OCI-LY7 (cell line): Measurements from ENCODE around the gene ASIC3. TPM values are rescaled to one million over a fixed set of nuclear protein-coding genes. Genes with fewer than 3 reads are reported as not detected.

Experiments used
- Bru-seq: library from RNA; stranded (reverse); fragments of 400-500 nt; gene quantifications from one replicate; lab custom pipeline; 2021; lab: Mats Ljungman, UMichigan
- BruChase-seq, 2 experiments: library from RNA; stranded (reverse); fragments of 400-500 nt; gene quantifications; one replicate each; lab custom pipeline; 2021; lab: Mats Ljungman, UMichigan
- BruUV-seq: library from RNA; stranded (reverse); fragments of 400-500 nt; replicated peaks from 2 replicates; lab custom pipeline; 2021; lab: Mats Ljungman, UMichigan
- CTCF ChIA-PET: fragments of 300-600 bp; sonication (Branson Sonifier 250); formaldehyde crosslinking; loops from one replicate; lab custom pipeline; 2022; ENCODE audit warnings: antibody characterized with exemption; ENCODE audit not compliant: unreplicated experiment; lab: Charles Lee
- POLR2A ChIA-PET: fragments of 300-600 bp; sonication (Branson Sonifier 250); formaldehyde crosslinking; loops from one replicate; lab custom pipeline; 2022; ENCODE audit warnings: antibody characterized with exemption; lab: Charles Lee
- DNase-seq: peaks from one replicate; pipeline ENCODE4 v3.0.0-alpha.2; 2015; ENCODE audit warnings: low spot score
- H2AFZ ChIP-seq: fragments of 200-600 bp; sonication (generic), shearing (Covaris generic); 2 replicates; pipeline ENCODE4 v1.6.1; 2014; ENCODE audit warnings: mild to moderate bottlenecking, antibody characterized with exemption, low read length, moderate library complexity
- H3K27ac ChIP-seq: fragments of 200-600 bp; sonication (generic); 2 replicates; pipeline ENCODE4 v1.5.1; 2014; ENCODE audit warnings: mixed run types, low read depth, mild to moderate bottlenecking, moderate library complexity, low read length, inconsistent platforms; ENCODE audit not compliant: poor library complexity, severe bottlenecking
- H3K36me3 ChIP-seq: fragments of 200-600 bp; sonication (generic); 2 replicates; pipeline ENCODE4 v1.6.1; 2014; ENCODE audit warnings: mild to moderate bottlenecking, antibody characterized with exemption, low read length, moderate library complexity, mixed read lengths; ENCODE audit not compliant: insufficient read depth
- H3K4me1 ChIP-seq: fragments of 200-600 bp; sonication (generic); 2 replicates; pipeline ENCODE4 v1.5.1; 2014; ENCODE audit warnings: mild to moderate bottlenecking, low read length; ENCODE audit not compliant: insufficient read depth, poor library complexity, severe bottlenecking
- H3K4me2 ChIP-seq: fragments of 200-600 bp; sonication (generic); 2 replicates; pipeline ENCODE4 v1.6.1; 2014; ENCODE audit warnings: mild to moderate bottlenecking, low read length
- H3K4me3 ChIP-seq: fragments of 200-600 bp; sonication (generic); 2 replicates; pipeline ENCODE4 v1.5.1; 2014; ENCODE audit warnings: mild to moderate bottlenecking, low read depth, low read length; ENCODE audit not compliant: poor library complexity, severe bottlenecking
- H3K79me2 ChIP-seq: fragments of 200-600 bp; sonication (generic); 2 replicates; pipeline ENCODE4 v1.6.1; 2016; ENCODE audit warnings: low read depth, mild to moderate bottlenecking, low read length, moderate library complexity, mixed read lengths; ENCODE audit not compliant: insufficient read depth
- H3K9me2 ChIP-seq: fragments of 200-600 bp; sonication (generic); 2 replicates; pipeline ENCODE4 v1.6.1; 2016; ENCODE audit warnings: mild to moderate bottlenecking, low read length, mixed read lengths; ENCODE audit not compliant: insufficient read depth
- H3K9me3 ChIP-seq: fragments of 200-600 bp; sonication (generic); 2 replicates; pipeline ENCODE4 v1.6.1; 2014; ENCODE audit warnings: mild to moderate bottlenecking, mixed run types, low read length, mixed read lengths
- H4K20me1 ChIP-seq: fragments of 200-600 bp; sonication (generic); 2 replicates; pipeline ENCODE4 v1.6.1; 2014; ENCODE audit warnings: mild to moderate bottlenecking, antibody characterized with exemption, low read length, moderate library complexity, mixed read lengths; ENCODE audit not compliant: insufficient read depth
- EZH2phosphoT487 ChIP-seq: fragments of 200-600 bp; sonication (generic); IDR thresholded peaks from 2 replicates; pipeline ENCODE4 v1.6.1; 2018; ENCODE audit warnings: low read depth, borderline replicate concordance, mild to moderate bottlenecking, mixed run types, antibody characterized with exemption, low read length, moderate library complexity, mixed read lengths
- intact Hi-C: fragments of 100-400 bp; cut with micrococcal nuclease; formaldehyde crosslinking; loops from one replicate; pipeline ENCODE4 v1.10.0; 2022; ENCODE audit not compliant: unreplicated experiment
- long read RNA-seq: library from polyadenylated mRNA; stranded (forward); transcript quantifications from one replicate; pipeline ENCODE4 v2.0.0, GENCODE V29; 2022
- total RNA-seq, 2 experiments: library from RNA; depleted of rRNA in 1 of 2; stranded (reverse); fragments of >200 nt in 1 of 2; shearing (Covaris generic) in 1 of 2; gene quantifications; 2 replicates each; pipeline ENCODE4 v1.2.3, GENCODE V29; 2014 to 2022
- TF ChIP-seq, protein P1 (sequence below): fragments of 200-600 bp; sonication (generic); conservative IDR thresholded peaks from 2 replicates; pipeline ENCODE4 v1.5.1; 2014; ENCODE audit warnings: mild to moderate bottlenecking, antibody characterized with exemption, low read length, moderate library complexity, mixed read lengths

Gene ASIC3
- total RNA-seq (2014; rRNA removed; shearing (Covaris generic)) (3.3 and 7.9 TPM in 2 replicates), total RNA-seq (2022) (14.8 and 22.3 TPM in 2 replicates), Bru-seq, nascent RNA (percentile 36 among the genes with signal in this experiment), BruChase-seq, experiment 1, labeled RNA remaining after a 6-hour chase (percentile 55 among the genes with signal in this experiment), BruChase-seq, experiment 2, labeled RNA remaining after a 2-hour chase (percentile 49 among the genes with signal in this experiment)
- long read RNA-seq, partial matches to known transcripts, result 3 of 6 reads
- long read RNA-seq, other reads (novel, unspliced or antisense), result 2 of 6 reads

DNA sequence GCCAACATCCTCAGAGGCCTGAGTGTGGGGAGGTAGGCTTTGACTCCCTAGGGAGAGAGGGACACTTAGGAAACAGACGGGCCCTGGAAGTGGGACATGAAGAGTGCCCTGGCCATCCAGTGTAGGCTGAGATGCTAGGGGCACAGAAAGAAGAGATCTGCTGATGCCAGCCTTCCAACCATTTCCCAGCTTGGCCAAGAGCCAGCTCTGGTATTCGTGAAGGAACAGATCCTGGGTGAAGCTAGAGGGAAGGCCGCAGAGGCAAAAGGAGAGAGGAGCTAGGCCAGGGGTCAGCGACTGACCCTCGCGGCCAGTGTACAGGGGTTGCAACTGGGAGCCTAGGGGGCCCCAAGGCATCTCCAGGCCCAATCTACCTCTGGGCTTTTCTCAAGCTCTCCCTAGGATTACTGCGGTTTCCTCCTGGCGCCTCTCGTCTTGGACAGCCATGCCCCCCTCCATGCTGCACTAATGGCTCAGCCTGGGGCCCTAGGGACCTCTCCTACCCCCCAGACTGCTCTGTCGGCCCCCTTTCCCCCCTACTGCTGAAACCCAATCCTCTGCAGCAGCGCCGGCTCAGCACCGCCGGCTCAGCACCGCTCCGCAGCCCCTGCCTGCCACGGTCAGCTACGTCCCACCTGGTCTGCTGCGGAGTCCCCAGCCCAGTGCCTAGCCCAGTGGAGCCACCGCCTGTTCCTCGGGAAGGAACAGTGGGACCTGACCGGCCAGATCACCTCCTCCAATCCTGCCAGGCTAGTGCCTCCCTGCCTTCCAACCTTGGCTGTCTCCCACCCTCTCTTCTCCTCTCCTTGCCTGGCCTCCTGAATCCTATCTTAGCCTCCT, at the start of gene ASIC3:
ASIC3 (plus strand) TSS at position 556 of the 840 bp plus-strand sequence. CDS start 355 bp downstream, outside the sequence.
- Histone ChIP-seq H3K79me2 (no peaks in the 10 kb centered on the region), H4K20me1 (no peaks in the 10 kb centered on the region), H3K9me3 (no peaks in the 10 kb centered on the region), H3K9me2 (no peaks in the 10 kb centered on the region), H3K36me3 (no peaks in the 10 kb centered on the region), H3K27ac (no peak within 1 kb of the TSS), H2AFZ (no peak within 1 kb of the TSS), H3K4me1 (peaks cover 3% of the 10 kb centered on the region), H3K4me3 (no peak within 1 kb of the TSS), H3K4me2 (no peak within 1 kb of the TSS)
- TF ChIP-seq, protein P1, sequence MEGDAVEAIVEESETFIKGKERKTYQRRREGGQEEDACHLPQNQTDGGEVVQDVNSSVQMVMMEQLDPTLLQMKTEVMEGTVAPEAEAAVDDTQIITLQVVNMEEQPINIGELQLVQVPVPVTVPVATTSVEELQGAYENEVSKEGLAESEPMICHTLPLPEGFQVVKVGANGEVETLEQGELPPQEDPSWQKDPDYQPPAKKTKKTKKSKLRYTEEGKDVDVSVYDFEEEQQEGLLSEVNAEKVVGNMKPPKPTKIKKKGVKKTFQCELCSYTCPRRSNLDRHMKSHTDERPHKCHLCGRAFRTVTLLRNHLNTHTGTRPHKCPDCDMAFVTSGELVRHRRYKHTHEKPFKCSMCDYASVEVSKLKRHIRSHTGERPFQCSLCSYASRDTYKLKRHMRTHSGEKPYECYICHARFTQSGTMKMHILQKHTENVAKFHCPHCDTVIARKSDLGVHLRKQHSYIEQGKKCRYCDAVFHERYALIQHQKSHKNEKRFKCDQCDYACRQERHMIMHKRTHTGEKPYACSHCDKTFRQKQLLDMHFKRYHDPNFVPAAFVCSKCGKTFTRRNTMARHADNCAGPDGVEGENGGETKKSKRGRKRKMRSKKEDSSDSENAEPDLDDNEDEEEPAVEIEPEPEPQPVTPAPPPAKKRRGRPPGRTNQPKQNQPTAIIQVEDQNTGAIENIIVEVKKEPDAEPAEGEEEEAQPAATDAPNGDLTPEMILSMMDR, result no peak
- TF ChIP-seq EZH2phosphoT487, result no peak
- POLR2A ChIA-PET, result interaction anchor here (0.6 kb wide), 1 partner anchor 204 kb away, joined by 4 read pairs; no protein-coding TSS in a partner anchor
- no peak for DNase-seq
- CTCF ChIA-PET, result no interaction called here
- intact Hi-C loops, result no loop called here
- BruUV-seq, result no TSS peak

DNA sequence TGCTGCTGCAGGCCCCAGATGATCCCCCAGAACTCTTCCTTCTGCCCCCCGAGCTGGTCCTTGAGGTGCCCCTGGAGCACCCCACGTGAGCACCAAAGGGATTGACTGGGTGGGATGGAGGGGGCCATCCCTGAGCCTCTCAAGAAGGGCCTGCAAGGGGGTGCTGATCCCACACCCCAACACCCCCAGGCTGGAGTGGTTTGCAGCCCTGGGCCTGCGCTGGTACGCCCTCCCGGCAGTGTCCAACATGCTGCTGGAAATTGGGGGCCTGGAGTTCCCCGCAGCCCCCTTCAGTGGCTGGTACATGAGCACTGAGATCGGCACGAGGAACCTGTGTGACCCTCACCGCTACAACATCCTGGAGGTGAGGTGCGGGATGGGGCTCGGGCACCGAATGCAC, 49.3 kb upstream of the ASIC3 start:
- Histone ChIP-seq H3K4me3 (no peak overlapping the region), H3K9me3 (no peaks in the 10 kb centered on the region), H3K9me2 (no peaks in the 10 kb centered on the region), H3K36me3 (no peaks in the 10 kb centered on the region), H3K79me2 (no peaks in the 10 kb centered on the region), H3K27ac (no peak overlapping the region), H3K4me1 (peaks cover 21% of the 10 kb centered on the region), H2AFZ (no peak overlapping the region), H4K20me1 (no peaks in the 10 kb centered on the region), H3K4me2 (no peak overlapping the region)
- TF ChIP-seq EZH2phosphoT487, result no peak
- TF ChIP-seq, protein P1, result no peak
- ChIA-PET POLR2A (interaction anchor here (0.6 kb wide), 2 partner anchors 15 to 64 kb away, joined by 3 read pairs; no protein-coding TSS in a partner anchor), CTCF (no interaction called here)
- DNase-seq, result no peak
- BruUV-seq, result no TSS peak
- intact Hi-C loops, result no loop called here
